DND-41 (cell line): ENCODE data around the gene TMED4.

ENCODE experiments used
- ATAC-seq: fragments of 200-7000 bp; cut with Tn5 transposase; 3 replicates; pipeline ENCODE4 v1.9.1; 2021; ENCODE audit warnings: low read depth; ENCODE audit not compliant: insufficient read depth
- DNase-seq: peaks from one replicate; pipeline ENCODE4 v3.0.0-alpha.2; 2020
- H2AFZ ChIP-seq: 2 replicates; pipeline ENCODE4 v1.6.0; 2012; ENCODE audit warnings: low read depth, low read length
- H3K27ac ChIP-seq: 2 replicates; pipeline ENCODE4 v1.5.1; 2012; ENCODE audit warnings: low read length, inconsistent platforms
- H3K27me3 ChIP-seq: fragments of 200-600 bp; sonication (generic); 2 replicates; pipeline ENCODE4 v1.6.0; 2012; ENCODE audit warnings: low read length, mild to moderate bottlenecking, inconsistent platforms; ENCODE audit not compliant: insufficient read depth, poor library complexity
- H3K36me3 ChIP-seq: 2 replicates; pipeline ENCODE4 v1.5.1; 2012; ENCODE audit warnings: low read length, inconsistent platforms; ENCODE audit not compliant: insufficient read depth
- H3K4me1 ChIP-seq: 2 replicates; pipeline ENCODE4 v1.5.1; 2012; ENCODE audit warnings: mild to moderate bottlenecking, low read length; ENCODE audit not compliant: insufficient read depth
- H3K4me2 ChIP-seq: 2 replicates; pipeline ENCODE4 v1.6.0; 2012; ENCODE audit warnings: mild to moderate bottlenecking, moderate library complexity, low read length, inconsistent platforms; ENCODE audit not compliant: insufficient read depth
- H3K4me3 ChIP-seq, 2 experiments: fragments of 200-600 bp in 1 of 2; shearing (Covaris generic) in 1 of 2; 2 replicates each; pipeline ENCODE4 v1.5.1; 2012 to 2016; ENCODE audit warnings: inconsistent platforms in 2 of 2, low read length in 2 of 2, mild to moderate bottlenecking in 2 of 2, low read depth in 1 of 2, moderate library complexity in 1 of 2
- H3K79me2 ChIP-seq: 2 replicates; pipeline ENCODE4 v1.6.0; 2012; ENCODE audit warnings: low read length, inconsistent platforms; ENCODE audit not compliant: insufficient read depth
- H3K9ac ChIP-seq: 2 replicates; pipeline ENCODE4 v1.6.0; 2012; ENCODE audit warnings: low read depth, mild to moderate bottlenecking, inconsistent platforms, low read length, moderate library complexity
- H3K9me3 ChIP-seq: 2 replicates; pipeline ENCODE4 v1.5.1; 2012; ENCODE audit warnings: low read length, moderate library complexity, mild to moderate bottlenecking, inconsistent platforms; ENCODE audit not compliant: insufficient read depth, severe bottlenecking
- H4K20me1 ChIP-seq: 2 replicates; pipeline ENCODE4 v1.6.0; 2012; ENCODE audit warnings: low read length; ENCODE audit not compliant: insufficient read depth
- CTCF ChIP-seq: IDR thresholded peaks from 2 replicates; pipeline ENCODE4 v1.5.1; 2012; ENCODE audit warnings: borderline replicate concordance, low read length, moderate library complexity, mild to moderate bottlenecking; ENCODE audit not compliant: poor library complexity, severe bottlenecking; ENCODE audit errors: extremely low read depth
- EZH2 ChIP-seq: IDR thresholded peaks from 3 replicates; pipeline ENCODE4 v1.6.1; 2012; ENCODE audit warnings: borderline replicate concordance, low read depth, mild to moderate bottlenecking, moderate library complexity, low read length, inconsistent platforms; ENCODE audit not compliant: severe bottlenecking

Gene TMED4

GRCh38 chr7:44569959-44570358 lies 12.1 kb downstream of the TMED4 start:
- H3K79me2 ChIP-seq, result peaks cover 38% of the 10 kb centered on the region
- no peak overlapping the region for H3K27ac ChIP-seq
- no peak overlapping the region for H2AFZ ChIP-seq
- peaks cover 88% of the 10 kb centered on the region for H3K36me3 ChIP-seq
- no peaks in the 10 kb centered on the region for H3K27me3 ChIP-seq
- peaks cover 27% of the 10 kb centered on the region for H3K4me1 ChIP-seq
- no peak for TF ChIP-seq CTCF
- no peak for TF ChIP-seq EZH2
- peaks cover 38% of the 10 kb centered on the region for H4K20me1 ChIP-seq
- DNase-seq (no peak), ATAC-seq (no peak)
- no peak overlapping the region for H3K4me2 ChIP-seq
- no peak overlapping the region for H3K4me3 ChIP-seq
- no peak overlapping the region for H3K9ac ChIP-seq
- H3K9me3 ChIP-seq, result no peaks in the 10 kb centered on the region

GRCh38 chr7:44568771-44569560 lies 13.1 kb downstream of the TMED4 start:
- no peaks in the 10 kb centered on the region for H3K9me3 ChIP-seq

GRCh38 chr7:44567884-44568283 lies 14.1 kb downstream of the TMED4 start:
- H3K27me3 ChIP-seq, result no peaks in the 10 kb centered on the region
- no peak overlapping the region for H3K4me3 ChIP-seq
- peaks cover 14% of the 10 kb centered on the region for H3K4me1 ChIP-seq
- no peak overlapping the region for H2AFZ ChIP-seq
- H3K9ac ChIP-seq, result no peak overlapping the region
- peaks cover 54% of the 10 kb centered on the region for H4K20me1 ChIP-seq
- ATAC-seq (no peak), DNase-seq (no peak)
- TF ChIP-seq CTCF (peak; percentile 2), EZH2 (no peak)
- peaks cover 88% of the 10 kb centered on the region for H3K36me3 ChIP-seq
- H3K27ac ChIP-seq, result no peak overlapping the region
- no peak overlapping the region for H3K4me2 ChIP-seq
- no peaks in the 10 kb centered on the region for H3K9me3 ChIP-seq
- peaks cover 17% of the 10 kb centered on the region for H3K79me2 ChIP-seq

More at GRCh38 chr7:44568771-44569560, 13.1 kb downstream of the TMED4 start:
- Histone ChIP-seq H3K27me3 (no peaks in the 10 kb centered on the region), H3K4me1 (peaks cover 19% of the 10 kb centered on the region), H4K20me1 (peaks cover 48% of the 10 kb centered on the region), H3K4me2 (no peak overlapping the region), H3K36me3 (peaks cover 95% of the 10 kb centered on the region), H3K9ac (no peak overlapping the region), H2AFZ (no peak overlapping the region), H3K4me3 (no peak overlapping the region), H3K27ac (no peak overlapping the region), H3K79me2 (peaks cover 28% of the 10 kb centered on the region)
- no peak for DNase-seq
- ATAC-seq, result no peak
- no peak for TF ChIP-seq CTCF
- no peak for TF ChIP-seq EZH2
